Dendritic cell treated with granulocyte-macrophage colony-stimulating factor and Interleukin-4, amounts not matched to agents 40 ng/mL and 50 ng/mL, for 4 days (primary cell): ENCODE data around the gene RUSF1.
A peak's percentile ranks its signal among the peaks of the same experiment; 100 is the strongest.
"Not testable (repeated sequence)": the region's sequence is repeated elsewhere in the genome, so short reads cannot be mapped to it uniquely, and the experiment has no call there.

ENCODE experiments used
- H3K27ac Mint-ChIP-seq: one replicate; pipeline ENCODE4 v1.8.0; 2022; ENCODE audit warnings: mild to moderate bottlenecking, mixed read lengths
- H3K27me3 Mint-ChIP-seq: one replicate; pipeline ENCODE4 v1.8.0; 2022; ENCODE audit warnings: mild to moderate bottlenecking, mixed read lengths
- H3K36me3 Mint-ChIP-seq: one replicate; pipeline ENCODE4 v1.8.0; 2022; ENCODE audit warnings: low read depth, mixed read lengths
- H3K4me1 Mint-ChIP-seq: one replicate; pipeline ENCODE4 v1.8.0; 2022; ENCODE audit warnings: low read depth, mixed read lengths
- H3K4me3 Mint-ChIP-seq: one replicate; pipeline ENCODE4 v1.8.0; 2022; ENCODE audit warnings: mild to moderate bottlenecking, moderate library complexity, mixed read lengths
- H3K9me3 Mint-ChIP-seq: one replicate; pipeline ENCODE4 v1.8.0; 2022; ENCODE audit warnings: mixed read lengths
- intact Hi-C: fragments of 100-400 bp; cut with micrococcal nuclease; formaldehyde crosslinking; loops from one replicate; pipeline ENCODE4 v1.15.0; 2022

RUSF1 gene

DNA sequence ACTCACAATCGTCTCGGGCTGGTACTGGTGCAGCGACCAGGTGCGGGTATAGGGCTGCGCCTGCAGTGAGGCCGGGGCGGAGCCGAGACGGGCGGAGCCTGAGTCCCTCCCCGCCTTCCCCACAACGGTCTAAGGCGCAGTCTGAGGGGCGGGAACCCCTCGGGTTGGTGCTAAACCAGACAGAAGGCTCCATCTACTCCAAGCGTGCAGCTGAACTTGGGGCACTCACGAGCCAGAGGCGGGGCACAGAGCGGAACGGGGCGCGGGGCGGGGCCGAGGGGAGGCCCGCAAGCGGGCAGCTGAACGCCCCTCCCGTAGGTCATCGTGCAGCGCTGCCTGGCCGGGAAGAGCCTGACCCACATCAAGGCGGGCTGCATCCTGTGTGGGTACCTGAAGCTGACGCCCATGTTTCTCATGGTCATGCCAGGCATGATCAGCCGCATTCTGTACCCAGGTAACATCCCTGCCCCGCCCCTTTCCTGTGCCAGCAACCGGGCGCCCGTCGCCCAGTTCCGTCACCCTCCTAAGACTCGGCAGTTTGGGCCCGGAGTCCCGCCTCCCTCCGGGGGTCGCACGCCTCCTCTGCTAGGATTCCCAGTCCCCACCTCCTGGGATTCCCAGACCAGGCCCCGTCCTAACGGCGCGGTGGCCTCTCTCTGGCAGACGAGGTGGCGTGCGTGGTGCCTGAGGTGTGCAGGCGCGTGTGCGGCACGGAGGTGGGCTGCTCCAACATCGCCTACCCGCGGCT, 20.3 kb downstream of the RUSF1 start:
- H3K27ac Mint-ChIP-seq, result peak overlapping the region; percentile 32
- no peaks in the 10 kb centered on the region for H3K9me3 Mint-ChIP-seq
- H3K4me3 Mint-ChIP-seq, result peak overlapping the region; percentile 86
- H3K4me1 Mint-ChIP-seq, result peaks cover 28% of the 10 kb centered on the region
- peaks cover 39% of the 10 kb centered on the region for H3K36me3 Mint-ChIP-seq
- intact Hi-C loops, result no loop called here
- H3K27me3 Mint-ChIP-seq, result peaks cover 48% of the 10 kb centered on the region

DNA sequence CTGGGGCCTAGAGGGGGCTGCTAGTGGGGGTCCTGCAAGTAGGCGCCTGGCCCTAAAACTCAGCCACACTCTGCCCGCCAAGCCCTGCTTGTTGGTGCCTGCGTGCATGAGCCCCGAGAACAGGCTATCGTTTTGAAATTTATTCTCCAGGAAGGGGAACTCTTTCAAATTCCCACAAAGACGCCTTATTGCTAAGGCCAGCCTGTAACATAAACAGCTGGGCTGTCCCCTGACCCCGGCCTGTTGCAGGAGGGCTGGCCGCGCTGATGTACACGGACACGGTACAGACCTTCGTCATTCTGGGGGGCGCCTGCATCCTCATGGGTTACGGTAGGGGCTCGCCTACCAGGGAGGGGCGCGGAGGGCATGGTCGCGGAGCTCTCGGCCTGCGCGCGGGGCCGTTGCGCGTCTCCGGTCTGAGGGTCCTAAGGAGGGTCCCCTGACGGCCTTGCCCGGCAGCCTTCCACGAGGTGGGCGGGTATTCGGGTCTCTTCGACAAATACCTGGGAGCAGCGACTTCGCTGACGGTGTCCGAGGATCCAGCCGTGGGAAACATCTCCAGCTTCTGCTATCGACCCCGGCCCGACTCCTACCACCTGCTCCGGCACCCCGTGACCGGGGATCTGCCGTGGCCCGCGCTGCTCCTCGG, 21.0 kb downstream of the RUSF1 start:
- H3K36me3 Mint-ChIP-seq, result peaks cover 32% of the 10 kb centered on the region
- peaks cover 35% of the 10 kb centered on the region for H3K4me1 Mint-ChIP-seq
- H3K27me3 Mint-ChIP-seq, result peaks cover 55% of the 10 kb centered on the region
- H3K4me3 Mint-ChIP-seq, result peak overlapping the region; percentile 86
- no peaks in the 10 kb centered on the region for H3K9me3 Mint-ChIP-seq
- peak overlapping the region; percentile 32 for H3K27ac Mint-ChIP-seq
- intact Hi-C loops, result no loop called here

DNA sequence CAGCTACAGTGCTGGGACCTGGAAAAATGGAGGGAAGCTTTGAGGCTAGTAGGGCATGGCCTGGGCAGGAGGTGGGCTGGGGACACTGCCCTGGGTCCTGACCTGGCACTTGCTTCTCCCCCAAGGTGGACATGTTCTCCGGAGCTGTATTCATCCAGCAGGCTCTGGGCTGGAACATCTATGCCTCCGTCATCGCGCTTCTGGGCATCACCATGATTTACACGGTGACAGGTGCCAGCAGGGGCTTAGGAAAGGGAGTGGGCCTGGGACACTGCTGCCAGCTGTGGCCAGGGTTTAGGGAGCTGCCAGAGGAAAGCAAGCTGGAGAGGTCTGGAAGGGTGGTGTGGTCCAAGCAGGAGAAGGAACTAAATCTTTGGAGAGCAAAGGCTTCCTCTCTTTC, 22.1 kb downstream of the RUSF1 start:
- H3K36me3 Mint-ChIP-seq, result peaks cover 21% of the 10 kb centered on the region
- peaks cover 55% of the 10 kb centered on the region for H3K27me3 Mint-ChIP-seq
- intact Hi-C loops, result no loop called here
- H3K9me3 Mint-ChIP-seq, result no peaks in the 10 kb centered on the region
- H3K4me3 Mint-ChIP-seq, result no peak overlapping the region
- peaks cover 37% of the 10 kb centered on the region for H3K4me1 Mint-ChIP-seq
- no peak overlapping the region for H3K27ac Mint-ChIP-seq

DNA sequence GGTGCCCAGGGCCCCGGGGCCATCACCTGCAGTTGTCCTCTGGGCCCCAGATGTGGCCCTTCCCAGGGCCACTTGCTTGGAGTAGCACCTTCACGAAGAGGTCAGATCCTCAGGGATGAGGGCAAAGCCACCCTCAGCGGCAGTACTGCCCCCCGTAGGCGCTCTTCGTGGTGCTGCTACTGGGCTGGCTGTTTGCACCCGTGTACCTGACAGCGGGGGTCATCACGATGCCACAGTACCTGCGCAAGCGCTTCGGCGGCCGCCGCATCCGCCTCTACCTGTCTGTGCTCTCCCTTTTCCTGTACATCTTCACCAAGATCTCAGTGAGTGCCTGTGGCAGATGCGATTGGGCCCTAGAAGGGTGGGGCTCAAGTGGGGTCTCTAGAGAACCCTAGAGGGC, 22.6 kb downstream of the RUSF1 start:
- no peak overlapping the region for H3K4me3 Mint-ChIP-seq
- no peaks in the 10 kb centered on the region for H3K9me3 Mint-ChIP-seq
- no peak overlapping the region for H3K27ac Mint-ChIP-seq
- H3K36me3 Mint-ChIP-seq, result peaks cover 16% of the 10 kb centered on the region
- H3K4me1 Mint-ChIP-seq, result peaks cover 38% of the 10 kb centered on the region
- intact Hi-C loops, result no loop called here
- H3K27me3 Mint-ChIP-seq, result peaks cover 57% of the 10 kb centered on the region

DNA sequence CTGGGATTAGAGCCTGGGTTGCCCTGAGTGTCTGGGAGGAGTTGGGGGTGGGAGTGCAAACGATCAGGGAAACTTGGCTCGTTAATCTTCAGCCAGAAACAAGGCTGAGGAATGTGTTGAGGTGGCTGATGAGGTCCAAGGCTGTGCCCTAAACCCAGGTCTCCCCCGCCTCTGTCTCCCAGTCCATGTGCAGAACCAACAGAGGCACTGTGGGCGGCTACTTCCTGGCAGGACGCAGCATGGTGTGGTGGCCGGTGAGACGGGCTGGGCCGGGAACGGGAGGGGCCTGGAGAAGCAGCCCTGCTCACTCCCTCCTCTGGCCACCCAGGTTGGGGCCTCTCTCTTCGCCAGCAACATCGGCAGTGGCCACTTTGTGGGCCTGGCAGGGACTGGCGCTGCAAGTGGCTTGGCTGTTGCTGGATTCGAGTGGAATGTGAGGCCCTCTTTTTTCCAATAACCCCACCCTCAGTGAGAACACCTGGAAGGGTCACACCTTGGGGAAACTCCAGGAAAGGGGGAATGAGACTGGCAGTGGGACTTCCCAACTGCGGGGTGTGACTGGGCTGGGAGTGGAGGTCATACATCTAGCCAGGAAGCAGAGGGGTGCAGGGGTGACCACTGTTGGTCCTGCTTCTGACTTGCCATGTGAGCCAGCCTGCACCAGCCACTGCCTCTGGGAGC, 23.6 kb downstream of the RUSF1 start:
- Mint-ChIP-seq H3K9me3 (no peaks in the 10 kb centered on the region), H3K27me3 (peaks cover 60% of the 10 kb centered on the region), H3K36me3 (peaks cover 7% of the 10 kb centered on the region), H3K27ac (no peak overlapping the region), H3K4me3 (no peak overlapping the region), H3K4me1 (peaks cover 39% of the 10 kb centered on the region)
- intact Hi-C loops, result no loop called here

DNA sequence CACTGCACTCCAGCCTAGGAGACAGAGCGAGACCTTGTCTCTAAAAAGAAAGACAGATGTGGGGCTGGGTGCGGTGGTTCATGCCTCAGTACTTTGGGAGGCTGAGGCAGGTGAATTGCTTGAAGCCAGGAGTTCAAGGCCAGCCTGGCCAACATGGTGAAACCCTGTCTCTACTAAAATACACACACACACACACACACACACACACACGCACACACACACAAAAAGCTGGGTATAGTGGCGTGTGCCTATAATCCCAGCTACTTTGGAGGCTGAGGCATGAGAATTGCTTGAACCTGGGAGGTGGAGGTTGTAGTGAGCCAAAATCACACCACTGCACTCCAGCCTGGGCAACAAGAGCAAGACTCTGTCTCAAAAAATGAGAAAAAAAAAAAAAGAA, 24.1 kb downstream of the RUSF1 start:
- H3K27ac Mint-ChIP-seq, H3K4me3 Mint-ChIP-seq, H3K36me3 Mint-ChIP-seq, H3K9me3 Mint-ChIP-seq, intact Hi-C loops: not testable (repeated sequence)
- H3K4me1 Mint-ChIP-seq, result peaks cover 39% of the 10 kb centered on the region
- peaks cover 60% of the 10 kb centered on the region for H3K27me3 Mint-ChIP-seq

DNA sequence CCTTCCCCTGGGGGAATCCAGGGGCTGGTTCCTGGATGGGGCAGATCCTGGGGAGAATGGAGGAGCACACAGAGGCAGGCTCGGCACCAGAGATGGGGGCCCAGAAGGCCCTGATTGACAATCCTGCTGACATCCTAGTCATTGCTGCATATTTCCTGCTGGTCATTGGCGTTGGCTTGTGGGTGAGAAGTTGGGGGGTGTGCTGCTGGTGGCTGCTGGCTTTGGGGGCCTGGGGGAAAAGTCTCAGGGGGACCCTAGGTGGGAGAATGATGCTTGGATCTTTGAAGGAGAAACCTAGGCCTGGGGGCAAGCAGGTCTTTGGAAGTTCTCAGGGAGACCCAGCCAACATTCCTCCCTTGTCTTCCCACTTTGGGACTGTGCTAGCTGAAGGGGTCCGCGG, 25.1 kb downstream of the RUSF1 start, which contains the start of gene SLC5A2:
Gene SLC5A2 (plus strand): TSS at position 43 of the 400 bp plus-strand sequence. CDS start 14 bp downstream, at position 57.
- Mint-ChIP-seq H3K27me3 (peaks cover 53% of the 10 kb centered on the region), H3K27ac (no peak within 1 kb of the TSS), H3K36me3 (no peaks in the 10 kb centered on the region), H3K9me3 (no peaks in the 10 kb centered on the region), H3K4me3 (no peak within 1 kb of the TSS), H3K4me1 (peaks cover 39% of the 10 kb centered on the region)
- intact Hi-C loops, result no loop called here

DNA sequence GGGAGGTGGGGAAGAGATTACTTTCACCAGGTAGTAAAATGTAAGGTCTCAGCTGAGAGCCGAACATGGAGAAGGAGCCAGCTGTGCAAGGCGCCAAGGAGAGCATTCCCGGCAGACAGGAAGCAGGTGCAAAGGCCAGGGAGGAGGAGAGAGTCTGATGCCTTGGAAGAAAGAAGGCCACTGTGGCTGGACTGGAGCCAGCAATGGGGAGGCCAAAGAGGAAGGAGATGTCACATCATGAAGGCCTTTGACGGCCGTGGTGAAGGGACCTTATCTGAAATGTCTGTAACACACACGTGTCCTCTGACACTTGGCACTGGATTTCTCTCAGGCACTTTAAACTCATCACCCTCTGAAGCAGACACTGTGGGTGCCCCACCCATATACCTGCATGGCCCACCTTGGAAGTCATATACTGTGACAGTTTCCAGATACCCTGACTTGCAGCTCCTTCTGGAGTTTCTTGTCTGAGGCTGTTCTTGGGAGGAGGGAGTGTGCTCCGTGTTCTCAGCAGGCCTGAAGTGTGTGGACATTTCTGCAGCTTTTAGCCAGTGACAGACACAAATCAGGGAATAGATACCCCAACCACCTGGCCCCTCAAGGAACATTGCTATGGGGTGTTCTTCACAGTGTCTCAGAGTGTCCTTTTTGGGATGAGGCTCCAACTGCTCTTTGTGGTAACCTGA, 27.2 kb downstream of the RUSF1 start:
- no peaks in the 10 kb centered on the region for H3K9me3 Mint-ChIP-seq
- intact Hi-C loops, result no loop called here
- H3K4me3 Mint-ChIP-seq, result no peak overlapping the region
- no peaks in the 10 kb centered on the region for H3K36me3 Mint-ChIP-seq
- H3K27me3 Mint-ChIP-seq, result peaks cover 52% of the 10 kb centered on the region
- H3K4me1 Mint-ChIP-seq, result peaks cover 49% of the 10 kb centered on the region
- peak overlapping the region; percentile 17 for H3K27ac Mint-ChIP-seq

DNA sequence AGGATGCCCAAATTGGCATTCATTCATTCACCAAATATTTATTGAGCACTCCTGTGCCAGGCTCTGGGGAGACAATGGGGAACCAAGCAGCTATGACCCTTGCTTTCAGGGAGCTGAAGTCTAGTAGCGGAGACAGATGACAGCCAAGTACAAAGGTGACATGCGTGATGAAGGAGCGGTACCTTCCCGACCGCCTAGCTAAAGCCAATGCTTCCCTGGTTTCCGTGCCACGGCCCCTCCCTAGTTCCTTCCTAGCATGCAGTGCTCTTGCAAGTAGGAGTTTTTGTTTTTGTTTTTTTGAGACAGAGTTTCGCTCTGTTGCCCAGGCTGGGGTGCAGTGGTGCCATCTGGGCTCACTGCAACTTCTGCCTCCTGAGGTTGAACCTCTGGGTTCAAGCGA, 28.4 kb downstream of the RUSF1 start:
- no peak overlapping the region for H3K4me3 Mint-ChIP-seq

DNA sequence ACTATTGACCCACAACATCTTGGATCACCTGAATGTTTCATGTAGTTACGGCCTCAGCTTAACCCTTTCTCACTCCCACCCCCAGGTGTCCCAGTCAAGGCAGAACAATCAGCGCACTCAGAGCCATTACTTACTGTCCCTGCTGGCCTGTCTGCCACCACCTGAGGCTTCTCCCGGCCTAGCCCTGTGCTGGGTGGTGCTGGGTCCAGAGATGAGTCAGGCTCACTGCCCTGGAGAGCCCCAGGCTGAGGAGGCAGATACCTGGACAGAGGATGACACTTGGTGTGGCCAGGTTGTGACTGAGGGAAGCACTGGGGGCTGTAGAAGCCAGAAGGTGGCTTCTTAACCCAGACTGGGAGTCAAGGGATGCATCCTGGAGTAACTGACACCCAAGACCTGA, 29.2 kb downstream of the RUSF1 start:
- Mint-ChIP-seq H3K9me3 (no peaks in the 10 kb centered on the region), H3K4me3 (no peak overlapping the region), H3K27ac (no peak overlapping the region), H3K36me3 (no peaks in the 10 kb centered on the region), H3K4me1 (peaks cover 45% of the 10 kb centered on the region), H3K27me3 (peaks cover 44% of the 10 kb centered on the region)
- intact Hi-C loops, result no loop called here

More for the DNA sequence above, 28.4 kb downstream of the RUSF1 start:
- Mint-ChIP-seq H3K27me3 (peaks cover 46% of the 10 kb centered on the region), H3K27ac (no peak overlapping the region), H3K4me1 (peaks cover 45% of the 10 kb centered on the region), H3K36me3 (no peaks in the 10 kb centered on the region), H3K9me3 (no peaks in the 10 kb centered on the region)
- intact Hi-C loops, result no loop called here

DNA sequence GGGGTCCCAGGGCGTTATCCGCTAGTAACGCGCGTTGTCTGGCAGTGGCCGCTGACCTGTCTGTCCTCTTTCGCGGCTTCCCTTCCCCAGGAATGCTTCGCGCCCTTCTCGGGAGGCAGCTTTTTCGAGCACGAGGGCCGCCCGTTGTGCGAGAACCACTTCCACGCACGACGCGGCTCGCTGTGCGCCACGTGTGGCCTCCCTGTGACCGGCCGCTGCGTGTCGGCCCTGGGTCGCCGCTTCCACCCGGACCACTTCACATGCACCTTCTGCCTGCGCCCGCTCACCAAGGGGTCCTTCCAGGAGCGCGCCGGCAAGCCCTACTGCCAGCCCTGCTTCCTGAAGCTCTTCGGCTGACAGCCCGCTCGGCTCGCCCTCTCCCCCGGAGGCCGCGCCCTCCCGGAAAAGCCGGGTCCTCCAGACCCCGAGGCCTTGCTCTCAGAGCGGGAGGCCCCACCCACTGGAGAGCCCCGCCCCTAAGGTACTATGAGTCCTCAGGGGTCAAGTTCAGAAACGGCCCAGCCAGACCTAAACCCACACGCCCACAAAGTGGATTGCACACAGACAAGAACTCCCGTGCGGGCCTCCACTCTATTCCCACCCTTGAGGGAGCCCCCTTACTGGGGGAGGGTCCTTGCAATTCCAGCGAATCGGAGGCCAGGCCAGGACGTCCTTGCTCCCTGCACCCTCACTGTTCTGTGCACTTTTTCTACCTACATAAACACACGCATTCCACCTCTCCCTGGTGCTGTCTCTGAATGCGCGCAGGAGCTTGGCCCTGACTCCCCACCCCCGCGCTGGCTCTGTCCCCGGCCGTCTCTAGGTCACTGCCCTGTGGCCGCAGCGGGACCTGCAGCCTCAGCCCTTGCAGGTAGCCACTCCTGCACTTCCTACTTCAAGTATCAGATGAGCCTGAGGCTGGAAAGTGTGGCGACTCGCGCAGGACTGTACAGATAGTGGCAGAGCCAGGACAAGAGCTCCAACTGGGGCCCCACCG, 30.7 kb downstream of the RUSF1 start:
- Mint-ChIP-seq H3K4me1 (peaks cover 45% of the 10 kb centered on the region), H3K36me3 (no peaks in the 10 kb centered on the region), H3K9me3 (no peaks in the 10 kb centered on the region), H3K4me3 (peak overlapping the region; percentile 67), H3K27ac (peak overlapping the region; percentile 73), H3K27me3 (peaks cover 52% of the 10 kb centered on the region)
- intact Hi-C loops, result no loop called here

DNA sequence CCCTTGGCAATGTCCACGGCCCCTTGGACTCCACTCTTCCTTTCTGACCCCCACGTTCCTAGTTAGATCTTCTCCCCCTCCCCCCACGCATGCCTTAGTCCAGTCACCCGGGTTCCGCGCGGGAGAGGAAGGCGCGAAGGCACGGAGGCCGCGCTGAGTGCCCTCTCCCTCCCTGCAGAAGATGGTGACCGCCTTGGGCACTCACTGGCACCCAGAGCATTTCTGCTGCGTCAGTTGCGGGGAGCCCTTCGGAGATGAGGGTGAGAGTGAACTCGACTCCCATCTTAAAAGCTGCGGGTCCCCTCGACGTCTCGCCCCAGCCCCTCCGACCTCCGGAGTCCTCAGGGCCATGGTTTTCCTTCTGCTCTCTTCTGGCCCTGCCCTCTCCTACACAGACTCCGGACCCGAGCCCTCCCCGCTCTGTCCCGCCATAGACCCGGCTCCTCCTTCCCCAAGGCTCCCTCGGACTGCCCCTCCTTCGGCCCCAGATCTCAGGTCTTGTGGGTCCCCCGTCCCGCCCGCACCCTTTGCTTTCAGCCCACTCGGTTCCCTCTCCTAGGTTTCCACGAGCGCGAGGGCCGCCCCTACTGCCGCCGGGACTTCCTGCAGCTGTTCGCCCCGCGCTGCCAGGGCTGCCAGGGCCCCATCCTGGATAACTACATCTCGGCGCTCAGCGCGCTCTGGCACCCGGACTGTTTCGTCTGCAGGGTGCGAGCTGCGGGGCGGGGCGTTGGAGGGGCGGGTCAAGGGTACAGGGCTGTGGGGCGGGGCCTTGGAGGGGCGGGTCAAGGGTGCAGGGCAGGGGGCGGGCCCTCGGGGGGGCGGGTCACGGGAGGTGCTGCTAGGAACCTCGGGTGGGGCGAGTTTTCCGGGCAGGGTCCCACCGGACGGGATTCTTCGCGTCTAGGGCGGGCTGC, 31.6 kb downstream of the RUSF1 start:
- H3K9me3 Mint-ChIP-seq, result no peaks in the 10 kb centered on the region
- no peaks in the 10 kb centered on the region for H3K36me3 Mint-ChIP-seq
- peaks cover 55% of the 10 kb centered on the region for H3K27me3 Mint-ChIP-seq
- peak overlapping the region; percentile 83 for H3K4me3 Mint-ChIP-seq
- intact Hi-C loops, result no loop called here
- H3K27ac Mint-ChIP-seq, result peak overlapping the region; percentile 73
- H3K4me1 Mint-ChIP-seq, result peaks cover 50% of the 10 kb centered on the region
